Endothelial cell of umbilical vein (primary cell): ENCODE measurements around the gene TMEM214. TPM values are rescaled to one million over a fixed set of nuclear protein-coding genes. Genes with fewer than 3 reads are reported as not detected.

Experiments used
- BruUV-seq: library from RNA; stranded (reverse); fragments of 400-500 nt; replicated peaks from 2 replicates; lab custom pipeline; 2021; lab: Mats Ljungman, UMichigan
- CTCF ChIA-PET: fragments of 300-600, 350-600 bp; sonication (Branson Sonifier 250); formaldehyde crosslinking; loops from one replicate; lab custom pipeline; 2021; ENCODE audit warnings: antibody characterized with exemption, inconsistent platforms; lab: Charles Lee
- POLR2A ChIA-PET: fragments of 300-600, 350-600 bp; sonication (Branson Sonifier 250); formaldehyde crosslinking; loops from one replicate; lab custom pipeline; 2021; ENCODE audit warnings: antibody characterized with exemption, inconsistent platforms; lab: Charles Lee
- DNase-seq: peaks from one replicate; pipeline ENCODE4 v3.0.0-alpha.2; 2011; ENCODE audit warnings: low read depth, low spot score
- FAIRE-seq: peaks from 2 replicates; lab custom pipeline; 2011; peaks lifted over from hg19 to GRCh38; lab: Jason Lieb, UNC
- H2AFZ ChIP-seq: 2 replicates; pipeline ENCODE4 v1.6.0; 2012; ENCODE audit warnings: low read depth, low read length, control low read depth, inconsistent platforms
- H3K27ac ChIP-seq: 2 replicates; pipeline ENCODE4 v1.5.1; 2011; ENCODE audit warnings: low read depth, mild to moderate bottlenecking, control low read depth, low read length, moderate library complexity; ENCODE audit not compliant: insufficient read depth
- H3K27me3 ChIP-seq, 2 experiments: 2 replicates each; pipeline versions ENCODE4 v1.6.0 to v1.6.1; 2011; ENCODE audit warnings: low read length in 2 of 2, mixed read lengths in 1 of 2; ENCODE audit not compliant: control insufficient read depth in 2 of 2, insufficient read depth in 2 of 2
- H3K36me3 ChIP-seq, 2 experiments: 2 replicates in 1 of 2; 3 replicates in 1 of 2; pipeline ENCODE4 v1.5.1; 2011; ENCODE audit warnings: low read length in 2 of 2, mild to moderate bottlenecking in 1 of 2, moderate library complexity in 1 of 2; ENCODE audit not compliant: control insufficient read depth in 2 of 2, insufficient read depth in 2 of 2; ENCODE audit errors: extremely low read depth in 1 of 2
- H3K4me1 ChIP-seq: 3 replicates; pipeline ENCODE4 v1.5.1; 2011; ENCODE audit warnings: mild to moderate bottlenecking, low read length; ENCODE audit not compliant: control insufficient read depth, insufficient read depth; ENCODE audit errors: extremely low read depth
- H3K4me2 ChIP-seq: 2 replicates; pipeline ENCODE4 v1.6.1; 2011; ENCODE audit warnings: low read length, control low read depth, mixed read lengths; ENCODE audit not compliant: insufficient read depth
- H3K4me3 ChIP-seq, 3 experiments: fragments of 200-600 bp in 1 of 3; sonication (generic), shearing (Covaris generic) in 1 of 3; replicated peaks in 1 of 3; 2 replicates each; pipeline ENCODE4 v1.5.1; 2011 to 2016; ENCODE audit warnings: control low read depth in 3 of 3, low read length in 3 of 3, mild to moderate bottlenecking in 2 of 3, inconsistent platforms in 1 of 3, low read depth in 1 of 3, moderate library complexity in 1 of 3; ENCODE audit not compliant: insufficient read depth in 1 of 3
- H3K79me2 ChIP-seq: 2 replicates; pipeline ENCODE4 v1.6.0; 2012; ENCODE audit warnings: low read length, inconsistent platforms; ENCODE audit not compliant: control insufficient read depth, insufficient read depth
- H3K9ac ChIP-seq: replicated peaks from 2 replicates; pipeline ENCODE3; 2011; ENCODE audit warnings: low read length, control low read depth; ENCODE audit not compliant: insufficient read depth; ENCODE audit errors: extremely low read depth
- H3K9me1 ChIP-seq: replicated peaks from 3 replicates; pipeline ENCODE4 v1.6.0; 2011; ENCODE audit warnings: mild to moderate bottlenecking, low read length; ENCODE audit not compliant: control insufficient read depth, insufficient read depth; ENCODE audit errors: extremely low read depth
- H3K9me3 ChIP-seq: replicated peaks from 2 replicates; pipeline ENCODE4 v1.5.1; 2012; ENCODE audit warnings: low read length, inconsistent platforms; ENCODE audit not compliant: control insufficient read depth, insufficient read depth
- H4K20me1 ChIP-seq: replicated peaks from 2 replicates; pipeline ENCODE3; 2011; ENCODE audit warnings: mild to moderate bottlenecking, low read length; ENCODE audit not compliant: control insufficient read depth, insufficient read depth; ENCODE audit errors: extremely low read depth
- CTCF ChIP-seq, 2 donors: IDR thresholded peaks; 1 replicate in 1 of 2; 2 replicates in 1 of 2; pipeline ENCODE4 v1.5.1; 2011; ENCODE audit warnings: low read length in 2 of 2, mild to moderate bottlenecking in 2 of 2, moderate library complexity in 2 of 2, control low read depth in 1 of 2, inconsistent platforms in 1 of 2, low read depth in 1 of 2; ENCODE audit not compliant: insufficient read depth in 1 of 2; ENCODE audit errors: extremely low read depth in 1 of 2
- EZH2 ChIP-seq: IDR thresholded peaks from 2 replicates; pipeline ENCODE4 v1.6.1; 2012; ENCODE audit warnings: borderline replicate concordance, low read depth, mild to moderate bottlenecking, moderate library complexity, low read length, inconsistent platforms; ENCODE audit not compliant: severe bottlenecking
- FOS ChIP-seq: IDR thresholded peaks from 2 replicates; pipeline ENCODE4 v1.6.1; 2011; ENCODE audit warnings: mild to moderate bottlenecking, low read length, moderate library complexity, borderline replicate concordance; ENCODE audit not compliant: insufficient read depth
- GATA2 ChIP-seq: IDR thresholded peaks from 2 replicates; pipeline ENCODE4 v1.7.0; 2011; ENCODE audit warnings: low read depth, mild to moderate bottlenecking, moderate library complexity, mixed read lengths, low read length; ENCODE audit not compliant: insufficient read length, insufficient read depth
- JUN ChIP-seq: IDR thresholded peaks from 2 replicates; pipeline ENCODE4 v1.6.1; 2011; ENCODE audit warnings: borderline replicate concordance, low read depth; ENCODE audit not compliant: insufficient read length, insufficient read depth
- MAX ChIP-seq: IDR thresholded peaks from 2 replicates; pipeline ENCODE4 v1.6.1; 2011; ENCODE audit not compliant: insufficient read depth, insufficient read length
- MYC ChIP-seq: IDR thresholded peaks from one replicate; pipeline ENCODE4 v1.6.1; 2011; ENCODE audit warnings: mild to moderate bottlenecking, low read depth, low read length
- POLR2A ChIP-seq: IDR thresholded peaks from 2 replicates; pipeline ENCODE4 v1.6.1; 2012; ENCODE audit warnings: low read depth, mild to moderate bottlenecking, control low read depth, low read length
- POLR2AphosphoS5 ChIP-seq: IDR thresholded peaks from 2 replicates; pipeline ENCODE4 v1.6.1; 2012; ENCODE audit warnings: low read depth, mild to moderate bottlenecking, control low read depth, low read length, moderate library complexity; ENCODE audit not compliant: insufficient read depth
- dilution Hi-C: fragments of 300-500 bp; cut with MboI; formaldehyde crosslinking; loops from one replicate; pipeline ENCODE4 v1.15.0; 2019; ENCODE audit warnings: low sequenced_read_pairs; ENCODE audit not compliant: extremely low pct_ligation_motif_present
- intact Hi-C: fragments of 100-400 bp; cut with micrococcal nuclease; formaldehyde crosslinking; loops from one replicate; pipeline ENCODE4 v1.10.0; 2022
- polyA plus RNA-seq, 4 experiments: library from polyadenylated mRNA; depleted of rRNA in 3 of 4; stranded (reverse) in 3 of 4; unstranded in 1 of 4; fragments of >200 nt; gene quantifications; 2 replicates each; pipeline versions ENCODE4 v1.2.1 to v1.2.3, GENCODE V29; 2011 to 2012; ENCODE audit warnings: missing spikeins in 1 of 4
- total RNA-seq: library from RNA; stranded (reverse); gene quantifications from 2 replicates; pipeline ENCODE4 v1.2.3, GENCODE V29; 2021

TMEM214 gene
- total and polyA plus RNA-seq, 2 donors (not counting 3 experiments of a cell fraction or from before 2014, with no cell fraction given), result 109 to 163 TPM

GRCh38 chr2:27073782-27074181 is 41.0 kb downstream of the TMEM214 start:
- Histone ChIP-seq H3K36me3 (peaks cover 5 to 6% of the 10 kb centered on the region in 2 experiments), H3K79me2 (peaks cover 25% of the 10 kb centered on the region), H3K9me3 (no peaks in the 10 kb centered on the region), H3K4me3 (no peak overlapping the region), H2AFZ (no peak overlapping the region), H3K9me1 (no peaks in the 10 kb centered on the region), H3K9ac (no peak overlapping the region), H3K4me1 (peaks cover 17% of the 10 kb centered on the region), H3K27ac (no peak overlapping the region), H4K20me1 (no peaks in the 10 kb centered on the region), H3K4me2 (no peak overlapping the region), H3K27me3 (no peaks in the 10 kb centered on the region)
- DNase-seq (no peak), FAIRE-seq (no peak)
- TF ChIP-seq EZH2 (no peak), JUN (no peak), GATA2 (no peak), MYC (no peak), FOS (no peak), POLR2AphosphoS5 (no peak), CTCF (IDR thresholded peaks at IDR 0.05; ENCODE audit: extremely low read depth in 1 of 2, insufficient read depth in 1 of 2, low read depth in 1 of 2, low read length in 2 of 2) (no peak), POLR2A (no peak), MAX (no peak)
- BruUV-seq, result no TSS peak
- dilution Hi-C loops (no loop called here), intact Hi-C loops (loop anchor here (2.0 kb wide), 1 partner anchor 225 kb away; the partner anchor contains the start of gene DPYSL5)
- ChIA-PET POLR2A (interaction anchor here (1.2 kb wide), 1 partner anchor 23 kb away, joined by 4 read pairs; the partner anchor contains the start of gene AGBL5), CTCF (interaction anchor here (0.9 kb wide), 1 partner anchor 10 kb away, joined by 3 read pairs; no protein-coding TSS in a partner anchor)
